Measurements from ENCODE around the gene RNF144A. TPM values are rescaled to one million over a fixed set of nuclear protein-coding genes. Genes with fewer than 3 reads are reported as not detected.

The RNF144A gene
- total and polyA plus RNA-seq, 2 experiments from 2014 or later: 0.60 to 3.5 TPM

GRCh38 chr2:6922201-6922656 lies 5.0 kb downstream of the RNF144A start:
- Histone ChIP-seq H3K4me3 (no peak overlapping the region), H3F3A (ENCODE audit: insufficient read depth) (no peaks in the 10 kb centered on the region), H3K27ac (no peak overlapping the region), H3K9me3 (ENCODE audit: low read depth) (no peaks in the 10 kb centered on the region), H3K36me3 (ENCODE audit: low read depth) (no peaks in the 10 kb centered on the region), H3K4me1 (ENCODE audit: insufficient read depth) (no peaks in the 10 kb centered on the region), H3K9ac (no peak overlapping the region), H2AFZ (no peak overlapping the region), H3K27me3 (replicated peaks; ENCODE audit: insufficient read depth) (no peaks in the 10 kb centered on the region; the same call in 1 of the 2 replicates), H3K79me2 (ENCODE audit: insufficient read depth) (no peaks in the 10 kb centered on the region), H3K9me2 (ENCODE audit: insufficient read depth) (no peaks in the 10 kb centered on the region), H4K20me1 (ENCODE audit: insufficient read depth) (no peaks in the 10 kb centered on the region), H3K4me2 (ENCODE audit: unreplicated experiment) (no peak overlapping the region)
- WGBS, 2 experiments (ENCODE audit: low coverage in 1 of 2, low lambda C conversion rate in 2 of 2, missing lambda C conversion rate in 2 of 2): 68 to 71% methylated on average over 7 to 8 of the region's 8 CpGs
- TF ChIP-seq EZH2phosphoT487 (IDR thresholded peaks at IDR 0.05; ENCODE audit: insufficient read depth, low read depth): no peak
- no peak for TF ChIP-seq EZH2 (IDR thresholded peaks at IDR 0.05; ENCODE audit: insufficient read depth, poor library complexity, severe bottlenecking)
- DNase-seq: peak; percentile 21
- in situ Hi-C loops (cut with MboI): no loop called here

- no peaks in the 10 kb centered on the region for H3K36me3 ChIP-seq (ENCODE audit: low read depth)
- no peak for DNase-seq
- H3K4me2 ChIP-seq (ENCODE audit: unreplicated experiment): no peak overlapping the region
- in situ Hi-C loops (cut with MboI): no loop called here
- H3K4me3 ChIP-seq: no peak overlapping the region
- no peaks in the 10 kb centered on the region for H3K4me1 ChIP-seq (ENCODE audit: insufficient read depth)
- H3K9ac ChIP-seq: no peak overlapping the region
- H3F3A ChIP-seq (ENCODE audit: insufficient read depth): no peaks in the 10 kb centered on the region
- H2AFZ ChIP-seq: no peak overlapping the region
- WGBS, 2 experiments (ENCODE audit: low coverage in 1 of 2, low lambda C conversion rate in 2 of 2, missing lambda C conversion rate in 2 of 2): 83 to 87% methylated on average over 10 of the region's 10 CpGs
- H3K27ac ChIP-seq: no peak overlapping the region
- H3K9me2 ChIP-seq (ENCODE audit: insufficient read depth): no peaks in the 10 kb centered on the region
- no peaks in the 10 kb centered on the region for H3K9me3 ChIP-seq (ENCODE audit: low read depth)
- H3K27me3 ChIP-seq (replicated peaks; ENCODE audit: insufficient read depth): no peaks in the 10 kb centered on the region; the same call in 1 of the 2 replicates
- no peaks in the 10 kb centered on the region for H3K79me2 ChIP-seq (ENCODE audit: insufficient read depth)
- no peaks in the 10 kb centered on the region for H4K20me1 ChIP-seq (ENCODE audit: insufficient read depth)
- TF ChIP-seq EZH2 (IDR thresholded peaks at IDR 0.05; ENCODE audit: insufficient read depth, poor library complexity, severe bottlenecking): no peak
- TF ChIP-seq EZH2phosphoT487 (IDR thresholded peaks at IDR 0.05; ENCODE audit: insufficient read depth, low read depth): no peak
Measured at GRCh38 chr2:6923319-6923718, 6.1 kb downstream of the RNF144A start.

- WGBS, 2 experiments (ENCODE audit: low coverage in 1 of 2, low lambda C conversion rate in 2 of 2, missing lambda C conversion rate in 2 of 2): 86 to 89% methylated on average over 19 of the region's 19 CpGs
- Histone ChIP-seq H4K20me1 (ENCODE audit: insufficient read depth) (no peaks in the 10 kb centered on the region), H3K9me2 (ENCODE audit: insufficient read depth) (no peaks in the 10 kb centered on the region), H3K4me2 (ENCODE audit: unreplicated experiment) (no peak overlapping the region), H3K4me1 (ENCODE audit: insufficient read depth) (no peaks in the 10 kb centered on the region), H2AFZ (no peak overlapping the region), H3K79me2 (ENCODE audit: insufficient read depth) (no peaks in the 10 kb centered on the region), H3K27me3 (replicated peaks; ENCODE audit: insufficient read depth) (no peaks in the 10 kb centered on the region; the same call in 1 of the 2 replicates), H3F3A (ENCODE audit: insufficient read depth) (no peaks in the 10 kb centered on the region), H3K9ac (no peak overlapping the region), H3K36me3 (ENCODE audit: low read depth) (no peaks in the 10 kb centered on the region), H3K27ac (no peak overlapping the region), H3K4me3 (no peak overlapping the region), H3K9me3 (ENCODE audit: low read depth) (no peaks in the 10 kb centered on the region)
- in situ Hi-C loops (cut with MboI): no loop called here
- no peak for TF ChIP-seq EZH2 (IDR thresholded peaks at IDR 0.05; ENCODE audit: insufficient read depth, poor library complexity, severe bottlenecking)
- no peak for DNase-seq
Measured at GRCh38 chr2:6924101-6924923, 7.1 kb downstream of the RNF144A start.

- WGBS, 2 experiments (ENCODE audit: low coverage in 1 of 2, low lambda C conversion rate in 2 of 2, missing lambda C conversion rate in 2 of 2): 84 to 92% methylated on average over 7 of the region's 7 CpGs
- no peak for TF ChIP-seq EZH2phosphoT487 (IDR thresholded peaks at IDR 0.05; ENCODE audit: insufficient read depth, low read depth)
- TF ChIP-seq EZH2 (IDR thresholded peaks at IDR 0.05; ENCODE audit: insufficient read depth, poor library complexity, severe bottlenecking): no peak
Measured at GRCh38 chr2:6924924-6925409, 7.8 kb downstream of the RNF144A start.

More at GRCh38 chr2:6924924-6925409, 7.8 kb downstream of the RNF144A start:
- no peak for DNase-seq
- H3K36me3 ChIP-seq (ENCODE audit: low read depth): no peaks in the 10 kb centered on the region
- no peak overlapping the region for H3K9ac ChIP-seq
- H4K20me1 ChIP-seq (ENCODE audit: insufficient read depth): no peaks in the 10 kb centered on the region
- no peaks in the 10 kb centered on the region for H3K9me3 ChIP-seq (ENCODE audit: low read depth)
- no peak overlapping the region for H3K4me3 ChIP-seq
- H3K79me2 ChIP-seq (ENCODE audit: insufficient read depth): no peaks in the 10 kb centered on the region
- H3K9me2 ChIP-seq (ENCODE audit: insufficient read depth): no peaks in the 10 kb centered on the region
- no peaks in the 10 kb centered on the region for H3K27me3 ChIP-seq (replicated peaks; ENCODE audit: insufficient read depth)
- no peaks in the 10 kb centered on the region for H3K4me1 ChIP-seq (ENCODE audit: insufficient read depth)
- no peak overlapping the region for H2AFZ ChIP-seq
- no peaks in the 10 kb centered on the region for H3F3A ChIP-seq (ENCODE audit: insufficient read depth)
- no peak overlapping the region for H3K4me2 ChIP-seq (ENCODE audit: unreplicated experiment)
- no peak overlapping the region for H3K27ac ChIP-seq
- in situ Hi-C loops (cut with MboI): no loop called here
